H9 (cell line): ENCODE data around the gene CKS1B. TPM values are rescaled to one million over a fixed set of nuclear protein-coding genes. Genes with fewer than 3 reads are reported as not detected.

Experiments
- DNase-seq: peaks from one replicate; pipeline ENCODE4 v3.0.0-alpha.2; 2017
- H2AFZ ChIP-seq: one replicate; pipeline ENCODE4 v1.6.1; 2013; ENCODE audit warnings: mild to moderate bottlenecking, low read length, control low read depth, moderate library complexity
- H2AK5ac ChIP-seq: 2 replicates; pipeline ENCODE4 v1.6.1; 2013; ENCODE audit warnings: low read length, control low read depth, mixed read lengths; ENCODE audit not compliant: insufficient read length
- H2BK120ac ChIP-seq: one replicate; pipeline ENCODE4 v1.6.1; 2013; ENCODE audit warnings: low read depth, mild to moderate bottlenecking, low read length, control low read depth, inconsistent platforms; ENCODE audit not compliant: poor library complexity, severe bottlenecking
- H2BK12ac ChIP-seq: 2 replicates; pipeline ENCODE4 v1.6.1; 2013; ENCODE audit warnings: low read length, control low read depth, mixed read lengths, low read depth; ENCODE audit not compliant: insufficient read length
- H2BK15ac ChIP-seq: 2 replicates; pipeline ENCODE4 v1.6.1; 2013; ENCODE audit warnings: low read depth, low read length, control low read depth
- H2BK20ac ChIP-seq: one replicate; pipeline ENCODE4 v1.6.1; 2013; ENCODE audit warnings: low read depth, mild to moderate bottlenecking, low read length, control low read depth, inconsistent platforms; ENCODE audit not compliant: poor library complexity, severe bottlenecking
- H2BK5ac ChIP-seq: 2 replicates; pipeline ENCODE4 v1.6.1; 2013; ENCODE audit warnings: low read length, control low read depth, mixed read lengths; ENCODE audit not compliant: insufficient read length
- H3K14ac ChIP-seq: 2 replicates; pipeline ENCODE4 v1.6.1; 2013; ENCODE audit warnings: low read length, control low read depth; ENCODE audit not compliant: insufficient read depth
- H3K18ac ChIP-seq: 2 replicates; pipeline ENCODE4 v1.6.1; 2013; ENCODE audit warnings: low read depth, mild to moderate bottlenecking, mixed read lengths, low read length, control low read depth; ENCODE audit not compliant: insufficient read length
- H3K23ac ChIP-seq: 2 replicates; pipeline ENCODE4 v1.6.1; 2013; ENCODE audit warnings: low read length, control low read depth, mixed read lengths, low read depth; ENCODE audit not compliant: insufficient read length
- H3K23me2 ChIP-seq: 2 replicates; pipeline ENCODE4 v1.6.1; 2013; ENCODE audit warnings: low read depth, mild to moderate bottlenecking, mixed read lengths, low read length, control low read depth; ENCODE audit not compliant: insufficient read length, poor library complexity, severe bottlenecking
- H3K27ac ChIP-seq: 2 replicates; pipeline ENCODE4 v1.5.1; 2013; ENCODE audit warnings: low read length, control low read depth, mixed read lengths, low read depth; ENCODE audit not compliant: insufficient read length
- H3K27me3 ChIP-seq: 2 replicates; pipeline ENCODE4 v1.6.1; 2013; ENCODE audit warnings: low read length, control low read depth, inconsistent platforms; ENCODE audit not compliant: insufficient read depth
- H3K4ac ChIP-seq: 2 replicates; pipeline ENCODE4 v1.6.1; 2013; ENCODE audit warnings: low read depth, mild to moderate bottlenecking, control low read depth, inconsistent platforms, low read length, moderate library complexity
- H3K4me1 ChIP-seq: 2 replicates; pipeline ENCODE4 v1.6.1; 2013; ENCODE audit warnings: low read length, control low read depth, inconsistent platforms; ENCODE audit not compliant: insufficient read depth
- H3K4me2 ChIP-seq: 2 replicates; pipeline ENCODE4 v1.6.1; 2013; ENCODE audit warnings: low read length, control low read depth, mixed read lengths; ENCODE audit not compliant: insufficient read length, insufficient read depth
- H3K56ac ChIP-seq: 2 replicates; pipeline ENCODE4 v1.6.1; 2013; ENCODE audit warnings: low read depth, mild to moderate bottlenecking, mixed read lengths, low read length, control low read depth; ENCODE audit not compliant: insufficient read length
- H3K79me1 ChIP-seq: 2 replicates; pipeline ENCODE4 v1.6.1; 2013; ENCODE audit warnings: low read depth, mild to moderate bottlenecking, moderate library complexity, low read length, control low read depth, inconsistent platforms; ENCODE audit not compliant: insufficient read depth, poor library complexity, severe bottlenecking
- H3K79me2 ChIP-seq: 2 replicates; pipeline ENCODE4 v1.6.1; 2013; ENCODE audit warnings: low read length, control low read depth, inconsistent platforms; ENCODE audit not compliant: insufficient read depth
- H3K9ac ChIP-seq: 2 replicates; pipeline ENCODE4 v1.6.1; 2013; ENCODE audit warnings: low read length, control low read depth, mixed read lengths; ENCODE audit not compliant: insufficient read length; ENCODE audit errors: extremely low read depth
- H3K9me3 ChIP-seq: one replicate; pipeline ENCODE4 v1.6.1; 2013; ENCODE audit warnings: low read depth, low read length, inconsistent platforms; ENCODE audit not compliant: control insufficient read depth
- H3T11ph ChIP-seq: one replicate; pipeline ENCODE4 v1.6.1; 2013; ENCODE audit warnings: mild to moderate bottlenecking, low read length, control low read depth, inconsistent platforms
- H4K20me1 ChIP-seq: one replicate; pipeline ENCODE4 v1.6.1; 2013; ENCODE audit not compliant: control insufficient read depth, insufficient read length, insufficient read depth
- H4K5ac ChIP-seq: 2 replicates; pipeline ENCODE4 v1.6.1; 2013; ENCODE audit warnings: low read depth, mild to moderate bottlenecking, mixed read lengths, low read length, control low read depth; ENCODE audit not compliant: insufficient read length
- H4K8ac ChIP-seq: replicated peaks from 2 replicates; pipeline ENCODE4 v1.6.1; 2013; ENCODE audit warnings: low read length, control low read depth, mixed read lengths, low read depth; ENCODE audit not compliant: insufficient read length
- H4K91ac ChIP-seq: 2 replicates; pipeline ENCODE4 v1.6.1; 2013; ENCODE audit warnings: low read depth, mild to moderate bottlenecking, moderate library complexity, mixed read lengths, low read length, control low read depth; ENCODE audit not compliant: insufficient read length
- H3K27ac Mint-ChIP-seq, 3 experiments: 2 replicates in 2 of 3; 3 replicates in 1 of 3; pipeline ENCODE4 v1.8.0; 2020 to 2021; ENCODE audit warnings: mixed read lengths in 3 of 3, mild to moderate bottlenecking in 1 of 3, moderate library complexity in 1 of 3
- H3K27me3 Mint-ChIP-seq: 2 replicates; pipeline ENCODE4 v1.8.0; 2021; ENCODE audit warnings: low read depth, mild to moderate bottlenecking, moderate library complexity, mixed read lengths
- H3K36me3 Mint-ChIP-seq, 3 experiments: 2 replicates in 2 of 3; 3 replicates in 1 of 3; pipeline ENCODE4 v1.8.0; 2020 to 2021; ENCODE audit warnings: low read depth in 3 of 3, mixed read lengths in 3 of 3; ENCODE audit not compliant: insufficient read depth in 1 of 3
- H3K4me1 Mint-ChIP-seq, 2 experiments: 2 replicates each; pipeline ENCODE4 v1.8.0; 2020; ENCODE audit warnings: mixed read lengths in 2 of 2
- H3K4me3 Mint-ChIP-seq, 2 experiments: 2 replicates in 1 of 2; 3 replicates in 1 of 2; pipeline ENCODE4 v1.8.0; 2020 to 2021; ENCODE audit warnings: mild to moderate bottlenecking in 2 of 2, mixed read lengths in 2 of 2, moderate library complexity in 1 of 2
- H3K9me3 Mint-ChIP-seq, 2 experiments: 2 replicates in 1 of 2; 3 replicates in 1 of 2; pipeline ENCODE4 v1.8.0; 2020; ENCODE audit warnings: mild to moderate bottlenecking in 2 of 2, mixed read lengths in 2 of 2, moderate library complexity in 1 of 2
- CTCF ChIP-seq: fragments of 200-600 bp; sonication (generic); conservative IDR thresholded peaks from 3 replicates; pipeline ENCODE4 v1.8.0; 2021; ENCODE audit warnings: antibody characterized with exemption, mild to moderate bottlenecking
- WGBS: extraction: QIAGEN DNeasy Blood & Tissue Kit; methylation state at CpG from one replicate; pipeline ENCODE4 v1.1.7; 2013; ENCODE audit warnings: missing lambda C conversion rate, low lambda C conversion rate, mixed read lengths; ENCODE audit not compliant: insufficient read length; ENCODE audit errors: extremely low coverage; 5-methylcytosine and 5-hydroxymethylcytosine counted together
- total RNA-seq: library from RNA; stranded (reverse); gene quantifications from 2 replicates; pipeline ENCODE4 v1.2.1, GENCODE V29; 2021

The CKS1B gene
- total RNA-seq, 1 experiment from 2014 or later, result 279 TPM

DNA sequence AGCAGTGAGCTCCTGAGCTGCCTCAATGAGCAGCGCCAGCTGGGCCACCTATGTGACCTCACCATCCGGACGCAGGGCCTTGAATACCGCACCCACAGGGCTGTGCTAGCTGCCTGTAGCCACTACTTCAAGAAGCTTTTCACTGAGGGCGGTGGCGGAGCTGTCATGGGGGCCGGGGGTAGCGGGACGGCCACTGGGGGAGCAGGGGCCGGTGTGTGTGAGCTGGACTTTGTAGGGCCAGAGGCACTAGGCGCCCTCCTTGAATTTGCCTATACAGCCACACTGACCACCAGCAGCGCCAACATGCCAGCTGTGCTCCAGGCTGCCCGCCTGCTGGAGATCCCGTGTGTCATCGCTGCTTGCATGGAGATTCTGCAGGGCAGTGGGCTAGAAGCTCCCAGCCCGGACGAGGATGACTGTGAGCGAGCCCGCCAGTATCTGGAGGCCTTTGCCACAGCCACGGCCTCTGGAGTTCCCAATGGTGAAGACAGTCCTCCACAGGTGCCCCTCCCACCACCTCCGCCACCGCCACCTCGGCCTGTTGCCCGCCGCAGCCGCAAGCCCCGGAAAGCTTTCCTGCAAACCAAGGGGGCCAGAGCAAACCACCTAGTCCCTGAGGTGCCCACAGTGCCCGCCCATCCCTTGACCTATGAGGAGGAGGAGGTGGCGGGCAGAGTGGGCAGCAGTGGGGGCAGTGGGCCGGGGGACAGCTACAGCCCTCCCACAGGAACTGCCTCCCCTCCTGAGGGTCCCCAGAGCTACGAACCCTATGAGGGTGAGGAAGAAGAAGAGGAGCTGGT, 40.4 kb downstream of the CKS1B start:
- H3K9me3 Mint-ChIP-seq, result no peaks in the 10 kb centered on the region; a peak in 1 of 5 replicates
- Histone ChIP-seq H3K79me2 (no peaks in the 10 kb centered on the region; the same call in 1 of the 2 replicates), H2AK5ac (no peak overlapping the region), H3K4me2 (no peak overlapping the region), H3K18ac (no peak overlapping the region), H4K8ac (no peak overlapping the region), H2BK15ac (no peak overlapping the region), H3K14ac (no peak overlapping the region), H4K91ac (no peak overlapping the region), H3K23me2 (no peaks in the 10 kb centered on the region), H3K9me3 (no peaks in the 10 kb centered on the region), H2BK20ac (no peak overlapping the region), H2BK12ac (no peak overlapping the region), H2BK120ac (no peak overlapping the region), H4K5ac (no peak overlapping the region), H3K4ac (no peak overlapping the region), H3K27me3 (no peaks in the 10 kb centered on the region), H2AFZ (no peak overlapping the region), H3K4me1 (peaks cover 3% of the 10 kb centered on the region; the same call in 1 of the 2 replicates), H3K9ac (no peak overlapping the region), H3K23ac (no peak overlapping the region), H4K20me1 (no peaks in the 10 kb centered on the region), H3K79me1 (no peaks in the 10 kb centered on the region), H3K27ac (no peak overlapping the region), H3K56ac (no peak overlapping the region), H3T11ph (no peak overlapping the region), H2BK5ac (no peak overlapping the region)
- WGBS, result no CpG with 5 or more reads among the region's 31 CpGs
- no peaks in the 10 kb centered on the region for H3K27me3 Mint-ChIP-seq
- TF ChIP-seq CTCF, result no peak
- peaks cover 8 to 39% (median 23%) of the 10 kb centered on the region in 3 experiments; a peak in 6 of 7 replicates for H3K36me3 Mint-ChIP-seq
- no peak overlapping the region for H3K27ac Mint-ChIP-seq
- no peak overlapping the region for H3K4me3 Mint-ChIP-seq
- peaks cover 38 to 66% of the 10 kb centered on the region in 2 experiments for H3K4me1 Mint-ChIP-seq
- DNase-seq, result no peak
